Measurements from ENCODE around the gene EFCAB13. TPM values are rescaled to one million over a fixed set of nuclear protein-coding genes. Genes with fewer than 3 reads are reported as not detected.

Gene EFCAB13
- total RNA-seq (1 to 10 TPM in 8 of 9 donors, under 1 TPM in 1; 0.63 to 6.1 (median 1.7) TPM), polyA plus RNA-seq (1 to 10 TPM in 1 of 2 donors, under 1 TPM in 1; 0.47 to 1.1 TPM)
- long read RNA-seq, donor 1, partial matches to known transcripts, result 0 of 2 reads
- long read RNA-seq, donor 1, other reads (novel, unspliced or antisense), result 2 of 2 reads
- long read RNA-seq, donor 2, result 0 reads
- long read RNA-seq, donor 3, result 0 reads

DNA sequence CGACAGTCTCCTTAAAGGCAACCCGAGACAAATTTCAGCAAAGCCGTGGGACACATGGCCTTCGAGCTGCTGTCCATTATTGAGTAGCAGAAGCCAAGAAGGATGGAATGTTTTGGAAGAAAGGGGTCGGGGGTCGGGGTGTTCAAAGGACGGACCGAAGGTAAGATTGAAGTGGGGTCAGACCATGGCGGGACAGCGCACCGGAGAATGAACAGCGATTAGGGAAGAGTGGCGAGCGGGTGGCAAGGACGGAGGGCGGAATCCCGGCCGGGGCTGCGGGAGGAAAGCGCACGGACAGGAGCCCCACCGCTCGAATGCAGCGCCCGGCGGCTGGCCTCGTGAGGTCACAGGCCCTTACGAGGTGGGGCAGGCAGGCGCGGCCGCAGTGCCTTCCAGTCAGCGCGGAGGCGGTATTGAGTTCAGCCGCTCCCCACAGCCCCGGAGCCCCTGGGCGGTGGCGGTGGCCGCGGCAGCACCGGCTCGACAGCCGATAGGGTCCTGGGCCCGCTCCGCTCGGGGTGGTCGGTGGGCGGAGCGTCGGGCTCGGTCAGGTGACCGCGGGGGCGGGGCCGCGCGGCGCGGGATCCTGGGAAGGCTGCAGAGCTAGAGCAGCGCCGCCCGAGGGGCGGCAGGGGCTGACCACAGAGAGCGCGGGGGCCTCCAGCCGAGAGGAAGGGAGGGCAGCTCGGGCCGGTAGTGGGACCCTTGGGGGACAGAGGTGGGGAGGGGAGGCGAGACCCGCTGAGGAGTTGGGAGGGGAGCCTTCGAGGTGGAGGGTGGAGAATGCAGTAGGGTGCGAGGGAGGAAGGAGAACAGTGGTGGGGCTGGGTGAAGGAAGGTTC lies at the start of gene EFCAB13:
EFCAB13 (plus strand) TSS at position 574 of the 842 bp plus-strand sequence. CDS start 4,399 bp downstream, outside the sequence.
- TF ChIP-seq, protein P1, sequence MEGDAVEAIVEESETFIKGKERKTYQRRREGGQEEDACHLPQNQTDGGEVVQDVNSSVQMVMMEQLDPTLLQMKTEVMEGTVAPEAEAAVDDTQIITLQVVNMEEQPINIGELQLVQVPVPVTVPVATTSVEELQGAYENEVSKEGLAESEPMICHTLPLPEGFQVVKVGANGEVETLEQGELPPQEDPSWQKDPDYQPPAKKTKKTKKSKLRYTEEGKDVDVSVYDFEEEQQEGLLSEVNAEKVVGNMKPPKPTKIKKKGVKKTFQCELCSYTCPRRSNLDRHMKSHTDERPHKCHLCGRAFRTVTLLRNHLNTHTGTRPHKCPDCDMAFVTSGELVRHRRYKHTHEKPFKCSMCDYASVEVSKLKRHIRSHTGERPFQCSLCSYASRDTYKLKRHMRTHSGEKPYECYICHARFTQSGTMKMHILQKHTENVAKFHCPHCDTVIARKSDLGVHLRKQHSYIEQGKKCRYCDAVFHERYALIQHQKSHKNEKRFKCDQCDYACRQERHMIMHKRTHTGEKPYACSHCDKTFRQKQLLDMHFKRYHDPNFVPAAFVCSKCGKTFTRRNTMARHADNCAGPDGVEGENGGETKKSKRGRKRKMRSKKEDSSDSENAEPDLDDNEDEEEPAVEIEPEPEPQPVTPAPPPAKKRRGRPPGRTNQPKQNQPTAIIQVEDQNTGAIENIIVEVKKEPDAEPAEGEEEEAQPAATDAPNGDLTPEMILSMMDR (IDR thresholded peaks at IDR 0.05), result peak in 7 of 12 donors; percentile 22 to 54 (median 38)
- TF ChIP-seq POLR2A (IDR thresholded peaks at IDR 0.05), result peak in 1 of 2 donors; percentile 93
- Histone ChIP-seq H3K4me3 (peak within 1 kb of the TSS; percentile 44 to 88 (median 69)), H3K4me1 (peaks cover 0 to 7% (median 0%) of the 10 kb centered on the region in 12 donors), H3K27me3 (peaks cover 0 to 3% (median 0%) of the 10 kb centered on the region in 9 donors), H3K9me3 (peaks cover 0 to 8% (median 0%) of the 10 kb centered on the region in 12 donors), H3K36me3 (peaks cover 0 to under 1% (median 0%) of the 10 kb centered on the region in 9 donors), H3K27ac (peak within 1 kb of the TSS; percentile 66 to 97 (median 87))
- WGBS, 4 donors, result 1 to 4% (median 1%) methylated on average over 32 to 72 of the region's 72 CpGs
- peak; percentile 89 to 94 (median 91) for DNase-seq
- intact Hi-C loops (cut with DNase I), result no loop called here
- ATAC-seq, result peak; percentile 84 to 99 (median 98)

DNA sequence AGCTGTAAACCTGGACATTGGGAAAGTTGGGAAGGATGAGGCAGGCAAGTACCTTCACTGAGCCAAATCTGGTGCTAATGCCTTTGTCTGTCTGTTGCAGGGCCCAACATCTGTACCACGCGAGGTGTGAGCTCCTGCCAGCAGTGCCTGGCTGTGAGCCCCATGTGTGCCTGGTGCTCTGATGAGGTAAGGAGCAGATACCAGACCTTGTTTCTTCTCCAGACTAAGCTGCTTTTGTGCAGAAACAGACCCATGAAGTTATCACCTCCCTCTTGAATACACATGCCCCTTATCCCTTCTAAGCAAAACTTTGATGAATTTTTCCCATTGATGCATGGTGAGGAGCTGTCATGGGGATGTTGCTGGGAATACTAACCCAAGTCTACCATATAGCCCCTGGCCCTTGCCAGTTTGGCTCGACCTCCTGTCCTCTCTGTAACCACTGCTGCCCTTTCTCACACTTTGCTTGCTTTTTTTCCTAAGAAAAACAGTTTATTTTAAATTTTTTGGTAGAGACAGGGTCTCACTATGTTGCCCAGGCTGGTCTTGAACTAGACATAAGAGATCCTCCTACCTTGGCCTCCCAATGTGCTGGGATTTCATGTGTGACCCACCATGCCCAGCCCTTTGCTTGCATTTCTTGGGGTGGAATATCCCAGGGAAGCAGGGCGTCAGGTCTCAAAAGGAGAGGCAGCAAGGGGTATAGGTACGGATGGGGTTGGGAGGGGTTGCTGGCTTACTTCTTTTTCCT lies 49.3 kb upstream of the EFCAB13 start:
- intact Hi-C loops (cut with DNase I), result loop anchor here in 3 of 10 donors (2.0 to 5.0 kb wide), 4 partner anchors 32 to 44 kb away; no protein-coding TSS in a partner anchor
- DNase-seq (no peak), ATAC-seq (no peak)
- TF ChIP-seq POLR2A (IDR thresholded peaks at IDR 0.05), result no peak
- TF ChIP-seq, protein P1 (IDR thresholded peaks at IDR 0.05), result no peak
- Histone ChIP-seq H3K36me3 (no peaks in the 10 kb centered on the region), H3K27ac (peak overlapping the region in 11 of 12 donors; percentile 68 to 92 (median 87)), H3K4me3 (no peak overlapping the region), H3K9me3 (no peaks in the 10 kb centered on the region), H3K4me1 (peaks cover 2 to 55% (median 50%) of the 10 kb centered on the region in 12 donors), H3K27me3 (no peaks in the 10 kb centered on the region)
- WGBS, 4 donors, result 78 to 88% (median 86%) methylated on average over 5 of the region's 5 CpGs

GRCh38 chr17:47275245-47275984 lies 48.3 kb upstream of the EFCAB13 start:
- 20 to 34% (median 29%) methylated on average over 13 of the region's 13 CpGs for WGBS, 4 donors
- Histone ChIP-seq H3K4me1 (peaks cover 2 to 64% (median 60%) of the 10 kb centered on the region in 12 donors), H3K4me3 (peak overlapping the region in 1 of 12 donors; percentile 1), H3K36me3 (no peaks in the 10 kb centered on the region), H3K27ac (peak overlapping the region; percentile 68 to 92 (median 85)), H3K9me3 (no peaks in the 10 kb centered on the region), H3K27me3 (no peaks in the 10 kb centered on the region)
- peak; percentile 68 to 77 (median 72) for ATAC-seq
- TF ChIP-seq POLR2A (IDR thresholded peaks at IDR 0.05), result no peak
- TF ChIP-seq, protein P1 (IDR thresholded peaks at IDR 0.05), result no peak
- intact Hi-C loops (cut with DNase I), result loop anchor here in 3 of 10 donors (2.0 to 5.0 kb wide), 4 partner anchors 33 to 45 kb away; no protein-coding TSS in a partner anchor
- peak; percentile 88 to 94 (median 90) for DNase-seq
